SIG-M5 treated with dmso at 0.1 percent for 504 hours (cell line): ENCODE data around the gene LRP1B.

Experiments used
- DNase-seq: peaks from one replicate; lab custom pipeline; 2025; ENCODE audit not compliant: unreplicated experiment; lab: John Stamatoyannopoulos, UW

The LRP1B gene

GRCh38 chr2:141341444-141341843 lies 789.4 kb downstream of the LRP1B start:
- DNase-seq = no peak

- DNase-seq = peak; percentile 15
Observed at GRCh38 chr2:141331127-141331526, 799.7 kb downstream of the LRP1B start.

GRCh38 chr2:141329964-141330363 lies 800.9 kb downstream of the LRP1B start:
- no peak for DNase-seq

GRCh38 chr2:141323571-141323970 lies 807.2 kb downstream of the LRP1B start:
- DNase-seq = no peak

- no peak for DNase-seq
Observed at GRCh38 chr2:141317986-141318385, 812.8 kb downstream of the LRP1B start.

- no peak for DNase-seq
Observed at GRCh38 chr2:141316606-141317005, 814.2 kb downstream of the LRP1B start.

- DNase-seq = no peak
Observed at GRCh38 chr2:141316103-141316502, 814.7 kb downstream of the LRP1B start.

GRCh38 chr2:141313972-141314371 lies 816.8 kb downstream of the LRP1B start:
- DNase-seq = no peak

GRCh38 chr2:141311430-141311829 lies 819.4 kb downstream of the LRP1B start:
- no peak for DNase-seq

GRCh38 chr2:141306368-141306767 lies 824.4 kb downstream of the LRP1B start:
- no peak for DNase-seq

- DNase-seq = no peak
Observed at GRCh38 chr2:141301551-141301950, 829.3 kb downstream of the LRP1B start.

GRCh38 chr2:141280037-141280436 lies 850.8 kb downstream of the LRP1B start:
- no peak for DNase-seq

- no peak for DNase-seq
Observed at GRCh38 chr2:141271346-141271745, 859.5 kb downstream of the LRP1B start.

- no peak for DNase-seq
Observed at GRCh38 chr2:141264848-141265247, 866.0 kb downstream of the LRP1B start.

GRCh38 chr2:141260911-141261310 lies 869.9 kb downstream of the LRP1B start:
- no peak for DNase-seq

GRCh38 chr2:141259683-141260082 lies 871.1 kb downstream of the LRP1B start:
- DNase-seq = no peak

GRCh38 chr2:141242008-141242407 lies 888.8 kb downstream of the LRP1B start:
- no peak for DNase-seq

- DNase-seq = no peak
Observed at GRCh38 chr2:141226560-141226959, 904.3 kb downstream of the LRP1B start.

- DNase-seq = peak; percentile 50
Observed at GRCh38 chr2:141207036-141207385, 923.8 kb downstream of the LRP1B start.

GRCh38 chr2:141201016-141201565 lies 929.7 kb downstream of the LRP1B start:
- DNase-seq = no peak

GRCh38 chr2:141200191-141200590 lies 930.6 kb downstream of the LRP1B start:
- no peak for DNase-seq

GRCh38 chr2:141199711-141200110 lies 931.1 kb downstream of the LRP1B start:
- no peak for DNase-seq

GRCh38 chr2:141195087-141195486 lies 935.7 kb downstream of the LRP1B start:
- no peak for DNase-seq

GRCh38 chr2:141187075-141187439 lies 943.8 kb downstream of the LRP1B start:
- no peak for DNase-seq
